Thyroid gland (tissue), 4 donors: ENCODE data around the gene COPB1. TPM values are rescaled to one million over a fixed set of nuclear protein-coding genes. Genes with fewer than 3 reads are reported as not detected.

Source experiments
- DNase-seq, 2 donors: peaks; one replicate each; pipeline ENCODE4 v3.0.0-alpha.2; 2019
- H3K27ac ChIP-seq, 3 donors: fragments of 200-600 bp; sonication (generic); 1 replicate in 2 of 3; 2 replicates in 1 of 3; pipeline ENCODE4 v1.5.1; 2016 to 2019; ENCODE audit warnings: mild to moderate bottlenecking in 1 of 3, moderate library complexity in 1 of 3
- H3K27me3 ChIP-seq: fragments of 200-600 bp; sonication (generic); one replicate; pipeline ENCODE4 v1.5.1; 2019
- H3K36me3 ChIP-seq, 2 donors: fragments of 200-600 bp; sonication (generic); one replicate each; pipeline ENCODE4 v1.5.1; 2016 to 2019
- H3K4me1 ChIP-seq, 2 donors: fragments of 200-600 bp; sonication (generic); one replicate each; pipeline ENCODE4 v1.5.1; 2017 to 2019
- H3K4me3 ChIP-seq, 3 donors: fragments of 200-600 bp; sonication (generic); replicated peaks in 1 of 3; 1 replicate in 2 of 3; 2 replicates in 1 of 3; pipeline ENCODE4 v1.5.1; 2016; ENCODE audit warnings: mild to moderate bottlenecking in 1 of 3
- H3K9me3 ChIP-seq: fragments of 200-600 bp; sonication (generic); one replicate; pipeline ENCODE4 v1.5.1; 2017
- POLR2A ChIP-seq, 2 donors: fragments of 450-650 bp; IDR thresholded peaks; one replicate each; pipeline ENCODE4 v1.6.1; 2017; ENCODE audit warnings: antibody characterized with exemption in 2 of 2, mild to moderate bottlenecking in 2 of 2, moderate library complexity in 1 of 2
- WGBS, 2 donors: methylation state at CpG; one replicate each; pipeline ENCODE4 v1.1.5; 2017; 5-methylcytosine and 5-hydroxymethylcytosine counted together
- intact Hi-C: fragments of 100-400 bp; cut with DNase I; formaldehyde crosslinking; loops from one replicate; pipeline ENCODE4 v1.15.1; 2023
- small RNA-seq: library from RNA; depleted of rRNA; stranded (forward); fragments of <200 nt; gene quantifications from one replicate; pipeline ENCODE3, GENCODE V24; 2016
- total RNA-seq, 4 donors: library from RNA; depleted of rRNA; stranded (reverse); fragments of >200 nt; gene quantifications; one replicate each; pipeline ENCODE4 v1.2.3, GENCODE V29; 2016
- TF ChIP-seq, protein P1 (sequence below), 6 experiments: fragments of 200-600 bp in 3 of 6; fragments of 450-650 bp in 3 of 6; sonication (generic) in 3 of 6; IDR thresholded peaks; one replicate each; pipeline ENCODE4 v1.5.1; 2016 to 2019; ENCODE audit warnings: antibody characterized with exemption in 6 of 6, mild to moderate bottlenecking in 2 of 6, inconsistent platforms in 1 of 6, moderate library complexity in 1 of 6

Gene COPB1
- total RNA-seq, 4 donors from 2014 or later = 124 to 189 (median 164) TPM

DNA sequence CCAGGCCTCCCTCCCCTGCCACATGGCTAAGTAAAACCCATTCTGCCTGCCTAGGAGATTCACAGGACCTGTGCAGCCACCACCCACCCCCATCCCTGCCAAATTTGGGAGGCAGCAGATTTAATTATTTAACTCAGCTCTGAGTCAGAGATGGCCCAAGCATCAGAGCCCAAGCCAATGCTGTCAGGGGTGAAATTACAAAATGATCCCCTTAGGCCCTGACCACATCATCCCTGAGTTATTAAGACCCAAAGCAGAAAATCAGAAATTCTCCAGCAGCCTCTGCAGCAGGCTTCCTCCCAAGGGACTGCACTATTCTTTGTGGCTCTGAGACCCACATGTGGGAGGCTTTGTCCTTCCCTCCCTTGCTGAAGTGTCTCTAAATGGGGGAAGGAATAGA, 87.8 kb downstream of the COPB1 start:
- Histone ChIP-seq H3K4me1 (no peaks in the 10 kb centered on the region), H3K27me3 (no peaks in the 10 kb centered on the region), H3K9me3 (no peaks in the 10 kb centered on the region), H3K27ac (no peak overlapping the region), H3K4me3 (no peak overlapping the region), H3K36me3 (no peaks in the 10 kb centered on the region)
- TF ChIP-seq, protein P1, sequence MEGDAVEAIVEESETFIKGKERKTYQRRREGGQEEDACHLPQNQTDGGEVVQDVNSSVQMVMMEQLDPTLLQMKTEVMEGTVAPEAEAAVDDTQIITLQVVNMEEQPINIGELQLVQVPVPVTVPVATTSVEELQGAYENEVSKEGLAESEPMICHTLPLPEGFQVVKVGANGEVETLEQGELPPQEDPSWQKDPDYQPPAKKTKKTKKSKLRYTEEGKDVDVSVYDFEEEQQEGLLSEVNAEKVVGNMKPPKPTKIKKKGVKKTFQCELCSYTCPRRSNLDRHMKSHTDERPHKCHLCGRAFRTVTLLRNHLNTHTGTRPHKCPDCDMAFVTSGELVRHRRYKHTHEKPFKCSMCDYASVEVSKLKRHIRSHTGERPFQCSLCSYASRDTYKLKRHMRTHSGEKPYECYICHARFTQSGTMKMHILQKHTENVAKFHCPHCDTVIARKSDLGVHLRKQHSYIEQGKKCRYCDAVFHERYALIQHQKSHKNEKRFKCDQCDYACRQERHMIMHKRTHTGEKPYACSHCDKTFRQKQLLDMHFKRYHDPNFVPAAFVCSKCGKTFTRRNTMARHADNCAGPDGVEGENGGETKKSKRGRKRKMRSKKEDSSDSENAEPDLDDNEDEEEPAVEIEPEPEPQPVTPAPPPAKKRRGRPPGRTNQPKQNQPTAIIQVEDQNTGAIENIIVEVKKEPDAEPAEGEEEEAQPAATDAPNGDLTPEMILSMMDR (IDR thresholded peaks at IDR 0.05) = no peak
- TF ChIP-seq POLR2A (IDR thresholded peaks at IDR 0.05) = no peak
- no peak for DNase-seq
- intact Hi-C loops = no loop called here

DNA sequence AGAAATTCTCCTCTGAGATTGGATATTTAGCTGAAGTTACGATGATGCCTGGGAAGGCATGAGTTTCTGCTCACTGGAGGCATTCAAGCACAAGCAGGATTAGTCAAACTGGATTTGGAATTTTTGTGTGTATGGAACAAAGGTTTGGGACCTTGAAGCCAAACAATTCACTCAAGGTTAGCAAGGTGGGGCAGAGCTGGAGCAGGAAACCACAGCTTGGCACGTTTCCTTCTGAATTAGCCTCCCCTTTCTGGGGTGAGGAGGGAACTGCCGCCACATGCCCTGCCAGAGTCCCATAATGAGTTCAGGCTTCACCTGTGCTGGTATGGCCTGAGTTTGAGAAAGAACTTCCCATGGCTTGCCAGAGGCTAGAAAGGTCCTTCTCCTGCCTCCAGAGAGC, 89.7 kb downstream of the COPB1 start:
- H3K9me3 ChIP-seq = no peaks in the 10 kb centered on the region
- TF ChIP-seq POLR2A (IDR thresholded peaks at IDR 0.05) = no peak
- TF ChIP-seq, protein P1 (IDR thresholded peaks at IDR 0.05) = no peak
- no peaks in the 10 kb centered on the region for H3K27me3 ChIP-seq
- no peaks in the 10 kb centered on the region for H3K4me1 ChIP-seq
- no peaks in the 10 kb centered on the region for H3K36me3 ChIP-seq
- H3K4me3 ChIP-seq = no peak overlapping the region
- H3K27ac ChIP-seq = no peak overlapping the region
- no peak for DNase-seq
- intact Hi-C loops = no loop called here
- WGBS, 2 donors = 60 to 61% methylated on average over 3 of the region's 3 CpGs

DNA sequence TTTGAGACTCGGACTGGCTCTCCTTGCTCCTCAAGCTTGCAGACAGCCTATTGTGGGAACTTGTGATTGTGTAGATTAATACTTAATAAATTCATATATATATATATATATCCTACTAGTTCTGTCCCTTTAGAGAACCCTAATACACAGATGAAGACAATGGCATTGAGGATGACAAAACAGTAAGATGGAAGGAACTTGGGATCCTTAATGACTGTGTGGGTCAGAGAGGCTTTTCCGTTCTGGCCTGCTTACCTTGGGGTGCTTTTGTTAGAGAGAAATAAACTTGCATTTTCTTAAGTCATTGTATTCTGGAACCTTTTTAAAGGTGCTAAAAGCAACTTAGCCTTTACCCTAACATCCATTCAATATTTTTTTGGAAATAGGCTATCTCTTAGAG, 91.0 kb downstream of the COPB1 start:
- H3K36me3 ChIP-seq = no peaks in the 10 kb centered on the region
- H3K4me1 ChIP-seq = no peaks in the 10 kb centered on the region
- no peak for DNase-seq
- no peak overlapping the region for H3K27ac ChIP-seq
- H3K27me3 ChIP-seq = no peaks in the 10 kb centered on the region
- intact Hi-C loops = no loop called here
- 88 to 92% methylated on average over 2 of the region's 2 CpGs for WGBS, 2 donors
- TF ChIP-seq, protein P1 (IDR thresholded peaks at IDR 0.05) = no peak
- no peak for TF ChIP-seq POLR2A (IDR thresholded peaks at IDR 0.05)
- H3K4me3 ChIP-seq = no peak overlapping the region
- no peaks in the 10 kb centered on the region for H3K9me3 ChIP-seq

Small RNAs within 50 kb of the gene (small RNA-seq; reads per million reads assigned to genes)
- not detected for gene RNU7-49P

Other genes starting within 250 kb of the COPB1 start
- gene RRAS2, start 140.6 kb downstream of the COPB1 start, total RNA-seq = 10 to 100 TPM; 51.5 to 81.4 (median 66.8) TPM
- 100 to 1,000 TPM; 100 to 148 (median 127) TPM for gene PSMA1, start 20.6 kb upstream of the COPB1 start, total RNA-seq
- 1 to 10 TPM; 2.0 to 3.9 (median 3.2) TPM for gene PDE3B, start 144.0 kb upstream of the COPB1 start, total RNA-seq